Stimulated activated CD8-positive, alpha-beta memory T cell treated with anti-CD3 and anti-CD28 coated beads, Interleukin-4, amount 100 ng/mL, for 48 hours (primary cell): ENCODE data around the gene ASCC1.
"Not testable (repeated sequence)": the region's sequence is repeated elsewhere in the genome, so short reads cannot be mapped to it uniquely, and the experiment has no call there.

Source experiments
- DNase-seq: peaks from one replicate; pipeline ENCODE4 v3.0.0-alpha.2; 2020

Gene ASCC1

DNA sequence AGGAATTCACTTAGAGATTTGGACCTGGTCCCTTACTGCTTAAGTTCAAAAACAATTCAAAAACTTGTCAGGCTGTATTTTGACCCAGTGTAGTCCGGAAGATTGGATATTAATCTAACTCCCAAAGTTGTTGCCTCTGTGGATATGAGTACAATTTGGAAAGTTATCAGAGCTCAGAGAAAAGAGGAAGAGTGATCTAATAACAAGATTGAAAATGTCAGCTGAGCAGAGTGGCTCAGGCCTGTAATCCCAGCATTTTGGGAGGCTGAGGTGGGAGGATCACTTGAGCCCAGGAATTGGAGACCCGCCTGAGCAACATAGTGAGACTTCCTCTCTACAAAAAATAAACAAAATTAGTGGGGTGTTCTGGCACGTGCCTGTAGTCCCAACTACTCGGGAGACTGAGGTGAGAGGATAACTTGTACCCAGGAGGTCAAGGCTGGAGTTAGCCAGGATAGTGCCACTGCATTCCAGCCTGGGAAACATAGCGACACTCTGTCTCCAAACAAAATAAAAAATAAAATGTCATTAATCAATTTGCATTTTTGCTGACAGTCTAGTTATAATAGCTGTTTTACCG, 3.2 kb upstream of the ASCC1 start:
- DNase-seq, result no peak

DNA sequence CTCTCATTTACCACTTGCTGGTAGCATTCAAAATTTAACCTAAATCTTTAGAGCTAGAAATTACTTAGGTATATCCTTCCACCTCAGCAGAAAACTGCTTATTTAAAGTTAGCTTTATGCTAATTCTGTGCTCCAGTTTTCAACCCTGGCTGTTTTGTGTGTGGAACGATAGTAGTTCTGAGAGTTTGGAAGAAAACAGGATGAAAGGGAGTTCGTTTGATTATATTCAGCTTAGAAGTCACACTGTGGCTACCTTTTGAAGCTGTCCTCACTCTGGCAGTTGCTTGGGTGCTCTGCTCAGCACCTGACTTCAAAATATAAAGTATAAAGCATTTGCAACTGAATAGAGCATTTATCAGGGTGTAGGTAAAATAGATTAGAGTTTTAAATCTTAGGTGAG, 2.6 kb upstream of the ASCC1 start:
- DNase-seq, result no peak

DNA sequence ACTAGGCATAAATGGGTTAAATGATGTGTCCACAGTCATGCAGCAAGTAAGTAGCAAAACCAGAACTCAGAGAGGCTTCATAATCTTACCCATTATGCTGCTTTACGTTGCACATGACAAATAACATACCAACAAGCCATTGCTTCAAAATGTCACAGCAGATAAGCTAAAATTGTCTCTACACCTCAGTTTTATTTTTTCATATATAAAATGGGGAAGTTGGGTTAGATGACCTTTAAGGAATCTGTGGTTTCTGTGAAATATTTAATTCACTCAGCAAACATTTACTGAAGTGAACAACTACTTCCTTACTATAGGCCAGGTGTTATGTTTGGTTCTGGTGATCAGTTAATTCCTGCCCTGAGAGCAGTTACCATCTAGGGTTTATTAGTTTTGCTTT, 2.2 kb upstream of the ASCC1 start:
- no peak for DNase-seq

DNA sequence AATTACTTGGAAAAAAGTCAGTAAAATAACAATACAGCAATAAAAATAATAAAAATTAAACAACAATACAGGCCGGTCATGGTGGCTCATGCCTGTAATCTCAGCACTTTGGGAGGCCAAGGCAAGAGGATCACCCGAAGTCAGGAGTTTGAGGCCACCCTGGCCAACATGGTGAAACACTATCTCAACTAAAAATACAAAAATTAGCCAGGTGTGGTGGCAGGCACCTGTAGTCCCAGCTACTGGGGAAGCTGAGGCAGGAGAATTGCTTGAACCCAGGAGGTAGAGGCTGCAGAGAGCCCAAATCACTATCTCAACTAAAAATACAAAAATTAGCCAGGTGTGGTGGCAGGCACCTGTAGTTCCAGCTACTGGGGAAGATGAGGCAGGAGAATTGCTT, 4.2 kb downstream of the ASCC1 start:
- not testable (repeated sequence) for DNase-seq

DNA sequence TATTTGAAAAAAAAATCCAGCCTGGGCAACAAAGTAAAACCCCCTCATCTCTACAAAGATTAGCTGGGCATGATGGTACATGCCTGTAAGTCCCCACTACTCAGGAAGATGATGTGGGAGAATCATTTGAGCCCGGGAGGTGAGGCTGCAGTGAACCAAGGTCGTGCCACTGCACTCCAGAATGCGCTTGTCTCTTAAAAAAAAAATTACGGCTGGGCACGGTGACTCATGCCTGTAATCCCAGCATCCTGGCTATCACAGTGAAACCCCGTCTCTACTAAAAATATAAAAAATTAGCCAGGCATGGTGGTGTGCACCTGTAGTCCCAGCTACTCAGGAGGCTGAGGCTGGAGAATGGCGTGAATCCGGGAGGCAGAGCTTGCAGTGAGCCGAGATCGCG, 4.7 kb downstream of the ASCC1 start:
- not testable (repeated sequence) for DNase-seq

DNA sequence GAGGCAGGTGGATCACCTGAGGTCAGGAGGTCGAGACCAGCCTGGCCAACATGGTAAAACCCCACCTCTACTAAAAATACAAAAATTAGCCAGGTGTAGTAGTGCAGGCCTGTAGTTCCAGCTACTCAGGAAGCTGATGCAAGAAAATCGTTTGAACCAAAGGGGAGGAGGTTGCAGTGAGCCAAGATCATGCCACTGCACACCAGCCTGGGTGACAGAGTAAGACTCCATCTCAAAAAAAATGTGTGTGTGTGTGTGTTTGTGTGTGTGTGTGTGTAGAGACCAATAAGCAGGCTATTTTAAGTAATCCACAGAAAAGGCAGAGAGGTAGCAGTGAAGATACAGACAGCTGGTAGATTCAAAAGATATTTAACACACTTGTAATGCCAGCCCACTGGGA, 7.5 kb downstream of the ASCC1 start:
- DNase-seq, result not testable (repeated sequence)

DNA sequence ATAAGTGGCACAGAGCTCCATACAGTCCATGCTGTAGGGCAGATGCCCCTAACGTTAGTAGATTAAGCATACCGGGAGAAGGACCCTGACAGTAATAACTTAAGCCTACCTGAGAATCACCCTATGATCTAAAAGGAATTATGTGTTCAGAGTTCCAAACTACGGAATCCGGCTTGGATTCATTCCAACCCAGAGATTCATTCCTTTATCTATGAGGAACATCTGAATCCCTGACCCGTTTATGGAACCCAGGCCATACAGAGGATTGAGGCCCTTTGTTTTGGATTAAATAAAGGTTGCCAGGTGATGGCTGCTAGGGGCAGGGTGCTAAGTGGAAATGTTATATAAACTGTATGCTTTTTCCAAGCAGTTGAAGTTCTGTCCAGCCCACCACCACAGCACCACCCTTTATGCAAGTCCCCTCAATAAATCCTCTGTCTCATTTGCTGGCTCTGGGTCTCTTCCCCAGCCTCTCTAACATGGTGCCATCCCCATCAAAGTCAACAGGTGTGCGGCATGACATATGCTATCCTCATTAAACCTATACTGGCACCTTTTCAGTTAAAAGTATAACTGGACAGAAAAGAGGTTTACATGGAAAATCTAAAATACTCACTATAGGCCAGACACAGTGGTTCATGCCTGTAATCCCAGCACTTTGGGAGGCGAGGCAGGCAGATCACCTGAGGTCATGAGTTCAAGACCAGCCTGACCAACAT, 9.4 kb downstream of the ASCC1 start:
- DNase-seq, result no peak

DNA sequence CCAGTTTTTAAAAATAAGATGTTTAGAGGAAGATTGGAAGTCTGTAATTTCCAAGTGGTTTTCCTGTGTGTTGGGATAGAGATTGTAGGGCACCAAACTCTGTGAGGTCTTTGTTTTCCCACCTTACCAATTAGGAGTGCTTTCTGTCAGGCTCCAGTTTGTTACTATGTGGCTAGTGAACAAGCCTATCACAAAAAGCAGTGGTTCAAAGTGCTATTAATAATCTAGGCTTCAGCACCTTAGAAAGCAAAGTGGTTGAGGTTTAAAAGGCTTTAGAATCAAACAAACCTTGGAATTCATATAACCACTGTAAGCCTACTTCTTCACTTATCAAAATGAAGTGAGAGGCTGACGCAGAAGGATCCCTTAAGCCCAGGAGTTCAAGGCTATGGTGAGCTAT, 11.4 kb downstream of the ASCC1 start:
- no peak for DNase-seq

DNA sequence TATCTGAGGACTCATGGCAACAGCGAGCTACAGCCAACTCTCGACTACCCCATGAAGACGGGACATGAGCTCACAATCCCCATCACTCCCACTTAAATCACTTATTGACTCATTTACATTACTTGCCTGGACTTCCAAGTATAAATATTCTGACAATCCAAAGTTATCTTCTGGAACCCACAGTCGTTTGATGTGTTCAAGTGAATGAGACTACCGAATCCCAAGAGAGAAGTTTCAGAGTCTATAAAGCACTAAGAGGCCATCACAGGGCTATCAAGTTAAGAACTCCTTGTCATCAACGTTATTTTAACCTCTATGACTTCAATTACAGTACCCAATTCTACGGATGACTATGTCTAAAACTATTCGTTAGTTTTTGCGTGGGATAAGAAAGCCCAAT, 11.8 kb downstream of the ASCC1 start:
- DNase-seq, result no peak

DNA sequence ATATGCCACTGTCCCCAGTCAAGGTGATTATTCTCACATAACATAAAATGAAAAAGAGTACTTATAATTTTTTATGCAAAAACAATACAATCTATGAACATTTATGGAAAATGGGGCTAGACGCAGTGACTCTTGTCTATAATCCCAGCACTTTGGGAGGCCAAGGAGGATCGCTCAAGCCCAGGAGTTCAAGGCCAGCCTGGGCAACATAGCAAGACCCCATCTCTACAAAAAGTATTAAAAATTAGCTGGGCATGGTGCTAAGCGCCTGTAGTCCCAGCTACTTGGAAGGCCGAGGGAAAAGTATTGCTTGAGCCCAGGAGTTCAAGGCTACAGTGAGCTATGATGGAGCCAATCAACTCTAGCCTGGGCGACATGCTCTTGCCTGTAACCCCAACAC, 14.8 kb downstream of the ASCC1 start:
- no peak for DNase-seq

DNA sequence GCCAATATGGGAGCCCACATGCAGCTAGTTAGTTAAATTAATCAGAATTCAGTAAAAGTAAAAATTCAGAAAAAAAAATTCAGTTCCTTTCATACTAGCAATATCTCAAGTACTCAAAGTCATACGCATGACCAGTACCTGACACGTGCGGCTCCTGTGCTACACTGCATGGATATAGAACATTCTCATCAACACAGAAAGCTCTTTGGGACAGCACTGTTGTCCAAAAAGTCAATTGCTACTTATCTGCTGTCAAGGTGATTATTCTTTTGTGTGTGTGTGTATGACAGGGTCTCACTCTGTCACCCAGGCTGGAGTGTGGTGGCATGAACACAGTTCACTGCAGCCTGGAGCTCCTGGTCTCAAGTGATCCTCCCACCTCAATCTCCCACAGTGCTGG, 15.2 kb downstream of the ASCC1 start:
- no peak for DNase-seq

DNA sequence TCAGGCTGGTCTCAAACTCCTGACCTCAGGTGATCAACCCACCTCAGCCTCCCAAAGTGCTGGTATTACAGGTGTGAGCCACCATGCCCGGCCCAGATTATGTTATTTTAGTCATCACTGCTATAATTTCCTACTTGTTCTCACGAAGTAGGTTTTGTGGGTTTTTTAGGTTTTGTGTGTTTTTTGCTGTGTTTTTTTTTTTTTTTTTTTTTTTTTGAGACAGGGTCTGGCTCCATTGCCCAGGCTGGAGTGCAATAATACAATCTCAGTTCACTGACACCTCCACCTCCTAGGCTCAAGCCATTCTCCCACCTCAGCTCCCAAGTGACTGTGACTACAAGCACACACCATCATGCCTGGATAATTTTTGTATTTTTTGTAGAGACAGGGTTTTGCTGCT, 21.1 kb downstream of the ASCC1 start:
- DNase-seq, result no peak

DNA sequence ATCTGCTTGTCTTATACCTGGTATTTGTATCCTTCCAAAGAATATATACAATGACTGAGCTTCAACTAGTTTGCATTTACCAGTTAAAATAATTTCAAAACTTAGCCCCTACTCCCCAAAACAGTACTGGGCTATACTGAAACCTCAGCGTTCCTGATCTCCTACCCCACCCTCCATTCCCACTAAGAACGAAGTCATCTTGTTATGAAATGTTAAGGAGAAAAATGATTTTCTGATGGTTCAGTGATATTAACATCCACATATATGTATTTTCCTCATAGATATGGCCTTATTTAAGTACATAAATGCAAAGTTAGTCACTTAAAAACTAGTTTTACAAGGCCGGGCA, 29.1 kb downstream of the ASCC1 start:
- no peak for DNase-seq

DNA sequence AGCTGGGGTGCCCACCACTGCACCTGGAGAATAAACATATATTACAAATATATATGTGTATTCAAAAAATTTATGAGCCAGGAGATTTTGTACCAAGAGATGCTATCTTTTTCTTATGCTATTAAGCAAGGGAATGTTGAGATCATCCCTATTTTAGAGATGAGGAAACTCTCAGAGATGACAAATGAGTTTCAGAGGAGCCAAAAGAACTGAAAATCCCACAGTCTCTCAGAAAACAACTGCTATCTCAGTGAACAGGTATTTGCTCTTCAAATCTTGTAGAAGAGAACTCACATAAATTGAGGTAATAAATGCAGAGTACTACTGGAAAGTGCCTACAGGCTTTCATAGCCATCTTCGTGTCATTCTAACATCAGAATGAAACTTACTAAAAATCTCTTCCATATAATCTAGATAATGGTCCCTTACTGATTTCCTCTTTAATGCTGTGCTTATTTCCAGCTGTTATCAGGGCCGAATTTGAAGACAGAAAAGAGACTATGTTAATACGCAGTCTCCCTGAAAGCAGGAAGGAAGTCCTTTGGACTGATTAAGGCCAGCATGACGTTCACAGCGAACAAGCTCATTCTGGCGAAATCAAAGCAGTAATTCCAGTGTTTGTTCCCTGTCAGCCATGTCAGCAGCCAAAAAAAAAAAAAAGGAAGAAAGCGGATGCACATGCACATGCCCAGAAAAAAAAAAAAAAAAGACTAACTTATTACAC, 29.7 kb downstream of the ASCC1 start:
- DNase-seq, result no peak

DNA sequence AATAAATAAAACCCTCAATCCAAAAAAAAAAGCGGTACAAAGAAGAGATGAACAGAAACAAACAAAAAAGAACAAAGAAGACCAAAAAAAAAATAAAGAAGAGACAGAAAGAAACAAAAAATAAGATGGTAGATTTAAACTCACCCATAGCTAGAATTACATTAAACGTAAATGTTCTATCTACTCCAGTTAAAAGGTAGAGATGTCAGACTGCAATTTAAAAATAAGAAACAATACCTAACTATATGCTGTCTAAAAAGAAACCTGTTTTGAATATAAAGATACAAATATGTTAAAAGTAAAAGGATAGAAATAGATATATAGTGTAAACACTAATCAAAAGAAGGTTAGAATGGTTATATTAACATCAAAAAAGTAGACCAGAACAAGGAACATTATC, 31.9 kb downstream of the ASCC1 start:
- DNase-seq, result no peak

DNA sequence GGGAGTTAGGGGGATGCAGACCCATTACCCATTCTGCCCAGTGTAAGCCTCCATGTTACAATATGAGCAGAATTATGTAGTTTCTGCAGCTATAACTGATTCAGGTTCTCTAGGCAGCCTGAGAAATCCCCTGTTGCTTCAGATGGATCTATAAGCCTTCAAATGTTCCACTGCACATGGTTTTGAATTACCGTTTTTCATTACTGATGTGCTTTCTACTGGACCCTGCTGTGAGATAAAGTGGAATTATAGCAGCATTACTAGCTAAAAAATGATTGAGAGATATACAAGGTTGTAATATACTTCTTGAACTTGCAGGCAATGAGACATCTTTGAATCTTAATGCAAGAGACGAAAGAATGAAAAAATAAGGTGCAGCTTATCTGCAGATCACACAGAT, 38.6 kb downstream of the ASCC1 start:
- no peak for DNase-seq

DNA sequence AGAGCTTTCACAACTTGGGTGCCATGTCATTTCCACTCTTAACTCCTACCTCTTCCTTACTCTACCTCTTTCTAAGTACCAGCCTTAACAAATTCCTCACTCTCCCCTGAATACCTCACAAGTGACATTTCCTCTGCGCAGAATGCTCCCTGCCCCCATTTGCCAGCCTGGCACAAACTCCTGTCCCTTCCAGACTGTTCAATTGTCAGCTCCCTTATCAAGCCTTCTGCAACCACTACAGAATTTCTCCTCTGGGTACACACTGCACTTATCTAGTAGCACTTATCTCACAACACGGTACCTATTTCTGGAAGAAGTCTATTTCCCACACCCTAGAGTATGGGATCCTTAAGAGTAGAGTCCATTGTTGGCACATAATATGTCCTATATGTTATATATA, 39.4 kb downstream of the ASCC1 start:
- no peak for DNase-seq

DNA sequence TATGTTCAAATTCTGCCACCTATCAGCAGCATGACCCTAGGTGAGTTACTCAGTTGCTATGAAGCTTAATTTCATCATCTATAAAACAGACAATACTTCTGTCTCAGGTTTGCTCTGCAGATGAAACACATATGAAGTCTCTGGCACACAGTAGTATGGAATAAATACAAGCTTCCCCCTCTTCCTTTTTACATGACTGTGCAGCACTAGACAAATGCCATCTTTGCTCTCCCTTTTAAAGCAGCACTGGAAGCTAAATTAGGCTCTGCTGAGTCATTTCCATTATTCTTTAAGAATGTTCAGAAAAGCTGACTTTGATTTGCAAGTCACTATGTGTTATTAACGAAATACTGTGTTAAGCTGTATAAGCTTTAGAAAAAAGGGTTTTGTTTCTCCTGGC, 40.9 kb downstream of the ASCC1 start:
- DNase-seq, result no peak

DNA sequence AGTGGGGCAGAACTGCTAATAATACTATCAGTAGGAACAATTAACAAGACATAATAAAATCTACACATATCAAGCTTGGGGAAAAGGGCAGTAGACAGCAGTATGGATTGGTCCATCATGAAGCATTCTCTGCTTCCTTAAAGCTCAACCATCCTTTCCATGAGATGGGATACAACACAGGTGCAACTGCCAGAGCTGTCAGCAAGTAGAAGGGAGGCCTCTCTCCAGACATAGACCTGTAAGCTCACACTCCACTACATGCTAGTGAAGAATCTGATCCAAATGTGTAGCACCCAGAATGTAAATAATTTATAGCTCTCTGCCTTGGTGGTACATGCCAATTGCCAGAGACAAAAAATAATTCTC, 41.8 kb downstream of the ASCC1 start:
- DNase-seq, result no peak

DNA sequence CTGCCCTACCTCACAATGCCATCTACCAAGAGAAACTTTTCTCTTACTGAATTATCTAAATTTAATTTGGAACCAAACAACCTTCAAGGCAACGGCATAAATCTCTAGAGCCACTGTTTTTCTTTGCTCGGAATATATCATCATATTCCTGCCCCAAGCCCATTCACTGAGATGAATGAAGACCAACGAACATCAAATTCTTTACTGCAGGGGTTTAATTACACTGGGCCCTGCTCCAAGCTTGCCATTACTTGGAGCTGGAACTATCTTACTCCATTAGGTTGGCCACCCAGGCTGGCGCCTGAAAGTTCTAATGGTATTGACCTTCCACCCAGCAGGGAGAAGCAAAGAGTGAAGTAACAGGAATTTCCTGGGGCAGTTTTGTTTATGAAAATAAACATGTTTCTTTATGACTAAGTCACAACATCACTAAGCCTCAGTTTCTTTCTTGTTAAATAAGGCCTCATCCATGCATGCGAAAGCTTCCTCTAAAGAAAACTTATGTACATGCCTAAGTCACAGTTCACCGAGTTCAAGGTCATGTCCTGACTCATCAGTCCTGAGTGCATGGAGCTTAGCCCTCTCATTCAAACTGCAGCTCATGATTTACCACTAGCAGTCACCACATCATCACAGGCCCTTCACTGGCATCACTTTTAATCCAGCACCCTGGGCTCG, 42.3 kb downstream of the ASCC1 start:
- no peak for DNase-seq

DNA sequence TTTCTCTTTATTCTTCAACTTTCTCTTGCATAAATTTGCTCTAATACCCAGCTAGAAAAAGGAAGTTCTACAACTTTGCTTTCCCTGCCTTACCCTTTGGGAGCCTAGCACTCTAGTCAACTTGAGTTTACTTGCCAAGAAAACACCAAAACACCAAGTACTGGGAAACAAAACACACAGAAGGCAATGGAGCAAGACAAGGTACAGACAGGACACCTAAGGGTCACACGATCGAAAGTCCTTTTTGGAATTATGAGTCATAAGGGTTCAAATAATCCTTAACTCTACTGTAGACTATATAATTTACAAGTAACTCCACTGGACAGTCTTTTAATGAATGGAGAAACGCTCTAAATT, 42.8 kb downstream of the ASCC1 start:
- DNase-seq, result no peak

DNA sequence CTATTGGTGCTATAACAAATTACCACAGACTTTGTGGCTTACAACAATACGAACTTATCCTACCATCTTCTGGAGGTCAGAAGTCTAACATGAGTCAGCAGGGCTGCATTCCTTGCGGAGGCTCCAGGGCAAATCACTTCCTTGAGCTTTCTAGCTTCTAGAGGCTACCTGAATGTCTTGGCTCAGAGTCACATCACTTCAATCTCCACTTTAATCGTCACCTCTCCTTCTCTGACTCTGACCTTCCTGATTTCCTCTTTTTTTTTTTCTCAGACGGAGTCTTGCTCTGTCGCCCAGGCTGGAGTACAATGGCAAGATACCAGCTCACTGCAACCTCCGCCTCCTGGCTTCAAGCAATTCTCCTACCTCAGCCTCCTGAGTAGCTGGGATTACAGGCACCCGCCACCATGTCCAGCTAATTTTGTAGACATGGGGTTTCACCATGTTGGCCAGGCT, 44.9 kb downstream of the ASCC1 start:
- no peak for DNase-seq

DNA sequence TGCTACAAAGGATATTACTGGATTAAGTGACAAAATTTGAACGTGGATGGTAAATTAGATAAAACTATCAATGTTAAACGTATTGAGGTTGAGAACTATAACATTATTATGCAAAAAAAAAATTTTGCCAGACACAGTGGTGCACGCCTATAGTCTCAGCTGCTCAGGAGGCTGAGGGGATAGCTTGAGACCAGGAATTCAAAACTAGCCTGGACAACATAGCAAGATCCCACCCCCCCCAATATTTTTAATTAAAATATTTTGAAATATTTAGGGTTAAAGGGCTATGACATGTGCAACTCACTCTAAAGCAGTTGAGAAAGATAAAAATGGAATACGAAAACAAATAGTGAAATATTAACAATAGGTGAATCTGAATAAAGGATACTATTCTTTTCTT, 45.3 kb downstream of the ASCC1 start:
- DNase-seq, result no peak

DNA sequence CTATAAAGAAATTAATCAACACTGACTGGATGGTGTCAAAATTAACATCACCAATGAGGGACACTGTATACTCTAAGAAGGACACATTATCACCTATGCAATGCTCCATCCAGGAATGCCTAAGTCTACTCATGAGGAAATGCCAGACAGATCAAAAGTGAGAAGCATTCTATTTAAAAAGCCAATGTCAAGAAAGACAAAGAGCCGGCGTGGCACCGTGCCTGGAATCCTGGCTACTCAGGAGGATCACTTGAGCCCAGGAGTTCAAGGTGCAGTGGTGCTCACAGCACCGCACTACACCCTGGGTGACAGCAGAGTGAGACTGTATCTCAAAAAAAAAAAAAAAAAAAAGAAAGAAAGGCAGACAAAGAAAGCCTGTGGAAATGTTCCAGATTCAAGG, 45.8 kb downstream of the ASCC1 start:
- no peak for DNase-seq
